Calu3 (cell line): ENCODE measurements around the gene LIMS1. TPM values are rescaled to one million over a fixed set of nuclear protein-coding genes. Genes with fewer than 3 reads are reported as not detected.

ENCODE experiments used
- BruUV-seq: library from RNA; stranded (reverse); fragments of 400-500 nt; replicated peaks from 2 replicates; lab custom pipeline; 2021; lab: Mats Ljungman, UMichigan
- CTCF ChIA-PET: fragments of 300-600 bp; sonication (Branson Sonifier 250); formaldehyde crosslinking; loops from one replicate; lab custom pipeline; 2022; ENCODE audit warnings: antibody characterized with exemption; lab: Charles Lee
- DNase-seq: peaks from one replicate; pipeline ENCODE4 v3.0.0; 2022
- H3K27ac Mint-ChIP-seq: one replicate; pipeline ENCODE4 v1.8.0; 2022; ENCODE audit warnings: mixed read lengths; ENCODE audit not compliant: unreplicated experiment
- H3K27me3 Mint-ChIP-seq: one replicate; pipeline ENCODE4 v1.8.0; 2022; ENCODE audit warnings: mixed read lengths; ENCODE audit not compliant: unreplicated experiment
- H3K36me3 Mint-ChIP-seq: one replicate; pipeline ENCODE4 v1.8.0; 2022; ENCODE audit warnings: mild to moderate bottlenecking, moderate library complexity, mixed read lengths; ENCODE audit not compliant: insufficient read depth, unreplicated experiment
- H3K4me1 Mint-ChIP-seq: one replicate; pipeline ENCODE4 v1.8.0; 2022; ENCODE audit warnings: mild to moderate bottlenecking, low read depth, mixed read lengths; ENCODE audit not compliant: unreplicated experiment
- H3K4me3 Mint-ChIP-seq: one replicate; pipeline ENCODE4 v1.8.0; 2022; ENCODE audit warnings: mild to moderate bottlenecking, low read depth, moderate library complexity, mixed read lengths; ENCODE audit not compliant: unreplicated experiment
- H3K9me3 Mint-ChIP-seq: one replicate; pipeline ENCODE4 v1.8.0; 2022; ENCODE audit warnings: low read depth, mixed read lengths; ENCODE audit not compliant: unreplicated experiment
- intact Hi-C: fragments of 100-400 bp; cut with micrococcal nuclease; formaldehyde crosslinking; loops from one replicate; pipeline ENCODE4 v1.10.0; 2022; ENCODE audit not compliant: unreplicated experiment
- total RNA-seq: library from RNA; stranded (reverse); gene quantifications from 2 replicates; pipeline ENCODE4 v1.2.3, GENCODE V29; 2022
- TF ChIP-seq, protein P1 (sequence below): fragments of 200-600 bp; IDR thresholded peaks from one replicate; pipeline ENCODE4 v1.8.0; 2022; ENCODE audit warnings: antibody characterized with exemption; ENCODE audit not compliant: unreplicated experiment

LIMS1 gene
- total RNA-seq, 1 experiment from 2014 or later, result 51.5 TPM

DNA sequence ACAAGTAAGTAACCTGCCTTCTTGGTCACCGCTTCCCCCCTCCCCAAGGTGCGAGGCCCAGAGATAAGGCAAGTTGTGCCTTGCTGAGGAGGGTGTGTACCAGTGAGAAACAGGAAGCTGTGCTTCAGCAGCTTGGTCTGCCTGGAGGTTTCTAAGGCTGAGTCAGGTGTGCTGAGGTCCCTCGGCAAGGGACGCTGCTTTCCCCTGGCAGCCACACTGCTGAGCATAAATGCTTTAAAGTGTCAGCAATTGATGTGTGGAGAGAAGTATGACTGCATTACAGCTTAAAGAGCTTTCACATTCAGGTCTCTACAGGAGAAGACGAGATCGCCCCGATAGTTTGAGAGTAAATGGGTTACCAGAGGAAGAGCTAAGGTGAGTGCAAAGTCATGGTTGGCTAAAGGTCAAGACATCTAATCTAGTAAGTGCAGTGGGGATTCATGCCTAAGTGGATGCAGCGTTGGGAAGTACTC lies 86.9 kb downstream of the LIMS1 start:
- Mint-ChIP-seq H3K27ac (peak overlapping the region; percentile 80), H3K27me3 (no peaks in the 10 kb centered on the region), H3K9me3 (no peaks in the 10 kb centered on the region), H3K36me3 (peaks cover 7% of the 10 kb centered on the region), H3K4me1 (peaks cover 69% of the 10 kb centered on the region), H3K4me3 (peak overlapping the region; percentile 65)
- DNase-seq, result peak; percentile 61
- TF ChIP-seq, protein P1, sequence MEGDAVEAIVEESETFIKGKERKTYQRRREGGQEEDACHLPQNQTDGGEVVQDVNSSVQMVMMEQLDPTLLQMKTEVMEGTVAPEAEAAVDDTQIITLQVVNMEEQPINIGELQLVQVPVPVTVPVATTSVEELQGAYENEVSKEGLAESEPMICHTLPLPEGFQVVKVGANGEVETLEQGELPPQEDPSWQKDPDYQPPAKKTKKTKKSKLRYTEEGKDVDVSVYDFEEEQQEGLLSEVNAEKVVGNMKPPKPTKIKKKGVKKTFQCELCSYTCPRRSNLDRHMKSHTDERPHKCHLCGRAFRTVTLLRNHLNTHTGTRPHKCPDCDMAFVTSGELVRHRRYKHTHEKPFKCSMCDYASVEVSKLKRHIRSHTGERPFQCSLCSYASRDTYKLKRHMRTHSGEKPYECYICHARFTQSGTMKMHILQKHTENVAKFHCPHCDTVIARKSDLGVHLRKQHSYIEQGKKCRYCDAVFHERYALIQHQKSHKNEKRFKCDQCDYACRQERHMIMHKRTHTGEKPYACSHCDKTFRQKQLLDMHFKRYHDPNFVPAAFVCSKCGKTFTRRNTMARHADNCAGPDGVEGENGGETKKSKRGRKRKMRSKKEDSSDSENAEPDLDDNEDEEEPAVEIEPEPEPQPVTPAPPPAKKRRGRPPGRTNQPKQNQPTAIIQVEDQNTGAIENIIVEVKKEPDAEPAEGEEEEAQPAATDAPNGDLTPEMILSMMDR, result no peak
- intact Hi-C loops, result no loop called here
- no TSS peak for BruUV-seq
- CTCF ChIA-PET, result interaction anchor here (0.5 to 4.3 kb wide), 5 partner anchors 10 to 34 kb away, joined by 3 to 45 read pairs (median 5); no protein-coding TSS in a partner anchor

DNA sequence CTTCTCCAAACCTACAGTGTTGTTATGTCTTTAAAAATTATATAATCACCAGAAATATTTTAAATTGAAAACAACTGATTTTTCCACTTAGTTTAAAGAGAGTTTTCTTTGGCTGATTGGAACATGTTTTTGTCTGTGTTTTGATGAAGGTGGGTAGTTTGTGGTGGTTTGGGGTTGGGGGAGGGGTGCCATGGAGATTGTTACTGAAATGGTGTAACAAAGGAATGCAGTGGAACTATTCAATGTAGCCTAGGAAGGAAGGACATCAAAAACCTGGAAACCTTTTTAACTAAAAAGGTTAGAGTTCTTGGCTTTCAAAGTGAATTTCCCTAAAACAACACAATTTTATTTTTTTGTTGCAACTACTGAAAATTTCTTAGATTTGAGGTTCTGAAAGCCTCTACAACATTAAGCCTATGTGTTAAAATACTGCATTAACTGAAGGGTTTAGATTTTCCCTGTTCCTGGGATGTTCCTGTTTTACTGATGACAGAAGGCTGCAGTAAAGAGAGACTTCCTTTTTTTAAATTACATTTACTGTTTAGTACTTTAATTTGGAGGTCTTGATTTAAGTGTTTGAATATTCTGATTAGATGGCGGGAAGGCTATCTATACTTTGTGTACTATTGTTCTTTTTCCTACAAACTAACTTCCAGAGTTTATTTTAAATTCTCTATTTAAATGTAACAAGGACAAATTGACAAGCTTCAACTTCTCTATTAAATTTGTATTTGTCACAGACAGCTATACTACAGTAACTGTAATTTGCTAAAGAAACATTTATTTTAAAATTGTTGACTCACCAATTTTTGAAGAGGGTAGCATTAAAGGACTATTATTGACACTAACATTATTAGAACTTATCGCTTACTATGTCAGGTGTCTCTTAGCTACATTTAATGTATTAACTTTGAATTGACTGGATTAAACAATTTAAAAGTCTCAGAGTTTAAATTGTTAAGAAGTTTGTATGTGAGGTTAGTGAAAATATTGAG lies 87.7 kb downstream of the LIMS1 start:
- H3K9me3 Mint-ChIP-seq, result no peaks in the 10 kb centered on the region
- peaks cover 6% of the 10 kb centered on the region for H3K36me3 Mint-ChIP-seq
- DNase-seq, result no peak
- peaks cover 63% of the 10 kb centered on the region for H3K4me1 Mint-ChIP-seq
- no TSS peak for BruUV-seq
- H3K27me3 Mint-ChIP-seq, result no peaks in the 10 kb centered on the region
- intact Hi-C loops, result no loop called here
- H3K27ac Mint-ChIP-seq, result peak overlapping the region; percentile 80
- CTCF ChIA-PET, result interaction anchor here (0.5 to 4.3 kb wide), 6 partner anchors 9 to 35 kb away, joined by 3 to 45 read pairs (median 4); no protein-coding TSS in a partner anchor
- peak overlapping the region; percentile 65 for H3K4me3 Mint-ChIP-seq
- TF ChIP-seq, protein P1, result no peak

DNA sequence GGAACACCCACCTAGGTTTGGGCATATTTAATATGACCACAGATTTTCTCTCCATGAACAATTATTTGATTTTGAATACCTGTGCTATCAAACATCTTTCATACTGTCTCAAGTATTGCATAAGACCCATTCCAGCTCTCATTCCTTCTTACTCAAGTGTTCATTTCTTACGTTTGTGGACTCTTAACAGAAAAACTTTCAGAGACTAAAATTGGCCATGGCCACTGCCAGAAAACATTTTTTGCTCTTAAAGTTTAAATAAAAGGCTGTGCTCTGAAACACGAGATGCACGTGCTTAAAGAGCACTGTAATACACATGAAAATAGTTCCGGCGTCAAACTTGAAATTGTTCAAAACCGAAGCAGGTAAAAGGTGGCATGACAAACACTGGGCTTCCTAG lies 89.3 kb downstream of the LIMS1 start:
- BruUV-seq, result no TSS peak
- Mint-ChIP-seq H3K4me3 (no peak overlapping the region), H3K4me1 (peaks cover 48% of the 10 kb centered on the region), H3K9me3 (no peaks in the 10 kb centered on the region), H3K27ac (peak overlapping the region; percentile 33), H3K27me3 (no peaks in the 10 kb centered on the region), H3K36me3 (peaks cover 6% of the 10 kb centered on the region)
- CTCF ChIA-PET, result interaction anchor here (4.3 kb wide), 1 partner anchor 13 kb away, joined by 45 read pairs; no protein-coding TSS in a partner anchor
- TF ChIP-seq, protein P1, result no peak
- intact Hi-C loops, result no loop called here
- no peak for DNase-seq

GRCh38 chr2:108625186-108625827 lies 91.0 kb downstream of the LIMS1 start:
- TF ChIP-seq, protein P1, result no peak
- Mint-ChIP-seq H3K36me3 (peaks cover 6% of the 10 kb centered on the region), H3K4me3 (no peak overlapping the region), H3K27ac (no peak overlapping the region), H3K4me1 (peaks cover 31% of the 10 kb centered on the region), H3K9me3 (no peaks in the 10 kb centered on the region), H3K27me3 (no peaks in the 10 kb centered on the region)
- CTCF ChIA-PET, result interaction anchor here (0.6 to 0.8 kb wide), 2 partner anchors 9 to 11 kb away, joined by 4 to 5 read pairs; no protein-coding TSS in a partner anchor
- intact Hi-C loops, result no loop called here
- no peak for DNase-seq
- no TSS peak for BruUV-seq
